Renal cortex interstitium (tissue), 3 donors: Measurements from ENCODE around the gene SCN2A. TPM values are rescaled to one million over a fixed set of nuclear protein-coding genes. Genes with fewer than 3 reads are reported as not detected.

Experiments used
- polyA plus RNA-seq, 3 donors: library from polyadenylated mRNA; unstranded; fragments of 120-200 nt; gene quantifications; one replicate each; pipeline ENCODE4 v1.2.1, GENCODE V29; 2013; ENCODE audit not compliant: insufficient read length in 3 of 3

SCN2A gene
- polyA plus RNA-seq, 3 donors = 1.2 to 4.3 (median 2.2) TPM

Other genes starting within 250 kb of the SCN2A start
- gene SCN3A, start 35.4 kb upstream of the SCN2A start, polyA plus RNA-seq = under 1 TPM; 0.28 to 0.83 (median 0.34) TPM
- 10 to 100 TPM in 1 of 3 donors, 1 to 10 TPM in 2; 9.5 to 10.5 (median 9.9) TPM for gene CSRNP3, start 230.3 kb downstream of the SCN2A start, polyA plus RNA-seq